ENCODE measurements around the gene FBXO8. TPM values are rescaled to one million over a fixed set of nuclear protein-coding genes. Genes with fewer than 3 reads are reported as not detected.
"Not testable (repeated sequence)": the region's sequence is repeated elsewhere in the genome, so short reads cannot be mapped to it uniquely, and the experiment has no call there.

The FBXO8 gene
- polyA plus RNA-seq, 2 of the 4 experiments (the other 2 are of a cell fraction): 10.3 to 19.5 TPM

- TF ChIP-seq POLR2A (IDR thresholded peaks at IDR 0.05; ENCODE audit: low read length): no peak
- no peak for TF ChIP-seq NPAS2 (CRISPR knock-in tag; IDR thresholded peaks at IDR 0.05; ENCODE audit: borderline replicate concordance)
- TF ChIP-seq RNF2 (IDR thresholded peaks at IDR 0.05; ENCODE audit: borderline replicate concordance, low read depth): no peak
- no peak for TF ChIP-seq RARB (CRISPR knock-in tag; IDR thresholded peaks at IDR 0.05)
- TF ChIP-seq POLR2AphosphoS2 (conservative IDR thresholded peaks at IDR 0.05; ENCODE audit: low read length): no peak
- TF ChIP-seq, protein P1, sequence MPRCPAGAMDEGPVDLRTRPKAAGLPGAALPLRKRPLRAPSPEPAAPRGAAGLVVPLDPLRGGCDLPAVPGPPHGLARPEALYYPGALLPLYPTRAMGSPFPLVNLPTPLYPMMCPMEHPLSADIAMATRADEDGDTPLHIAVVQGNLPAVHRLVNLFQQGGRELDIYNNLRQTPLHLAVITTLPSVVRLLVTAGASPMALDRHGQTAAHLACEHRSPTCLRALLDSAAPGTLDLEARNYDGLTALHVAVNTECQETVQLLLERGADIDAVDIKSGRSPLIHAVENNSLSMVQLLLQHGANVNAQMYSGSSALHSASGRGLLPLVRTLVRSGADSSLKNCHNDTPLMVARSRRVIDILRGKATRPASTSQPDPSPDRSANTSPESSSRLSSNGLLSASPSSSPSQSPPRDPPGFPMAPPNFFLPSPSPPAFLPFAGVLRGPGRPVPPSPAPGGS (IDR thresholded peaks at IDR 0.05): no peak
- TF ChIP-seq JUNB (IDR thresholded peaks at IDR 0.05): no peak
- no peak for TF ChIP-seq EHMT2 (IDR thresholded peaks at IDR 0.05; ENCODE audit: low read depth)
- no peak for TF ChIP-seq HES2 (IDR thresholded peaks at IDR 0.05)
- no peaks in the 10 kb centered on the region for H3K9me3 ChIP-seq
- ChIA-PET POLR2A (no interaction called here), CTCF (interaction anchor here (0.8 kb wide), 1 partner anchor 20 kb away, joined by 3 read pairs; the partner anchor contains the start of genes CEP44 and FBXO8)
- no peak for DNase-seq (ENCODE audit: low read depth in 1 of 2, low spot score in 1 of 2)
- H3K4me2 ChIP-seq: no peak overlapping the region
- H3K27ac ChIP-seq: no peak overlapping the region; a peak in 1 of 6 replicates
- H3K4me3 ChIP-seq: no peak overlapping the region
- peaks cover 37% of the 10 kb centered on the region for H3K4me1 ChIP-seq
- WGBS (ENCODE audit: missing lambda C conversion rate): 95% methylated on average over 3 of the region's 3 CpGs
- ATAC-seq: no peak
- FAIRE-seq: no peak
These were observed 20.1 kb downstream of the FBXO8 start for GRCh38 chr4:174263445-174263736.

DNA sequence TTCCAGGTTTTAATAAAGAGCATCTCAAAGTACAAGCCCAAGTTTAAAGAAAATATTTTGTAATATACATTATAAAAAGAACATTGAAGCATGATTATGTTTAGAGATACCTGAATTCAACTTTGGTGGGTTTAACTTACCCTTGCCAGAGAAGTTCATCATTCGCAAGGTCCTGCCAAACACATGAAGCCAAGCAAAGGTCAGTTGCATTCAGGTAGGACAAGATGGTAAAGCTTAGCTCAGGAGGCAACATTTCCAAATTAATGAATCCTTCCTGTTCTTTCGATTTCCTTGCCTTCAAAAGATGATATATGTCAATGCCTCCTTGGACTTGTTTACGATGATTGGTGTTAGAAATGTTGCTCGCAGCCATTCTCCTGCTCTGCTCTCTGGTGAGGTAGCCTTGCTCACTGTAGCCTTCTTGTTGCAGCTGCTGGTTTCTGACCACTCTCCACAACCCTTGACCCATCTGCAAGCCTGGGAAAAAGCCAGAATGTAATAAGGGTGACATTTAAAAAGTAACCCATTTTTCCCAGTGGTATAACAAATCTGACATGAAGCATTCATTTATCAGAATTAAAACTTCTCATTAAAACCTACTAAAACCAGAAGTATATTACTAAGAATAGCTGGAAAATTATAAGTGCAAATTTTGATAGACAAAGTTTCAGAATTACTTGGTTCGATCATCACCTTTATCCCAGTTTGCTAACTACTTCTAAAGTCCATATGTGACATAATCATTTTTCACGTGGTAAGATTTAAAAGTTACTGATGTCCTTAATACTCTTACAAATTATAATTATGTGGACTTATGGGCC, 20.6 kb downstream of the FBXO8 start:
- FAIRE-seq (no peak), DNase-seq (ENCODE audit: low read depth in 1 of 2, low spot score in 1 of 2) (no peak), ATAC-seq (no peak)
- H3K9me3 ChIP-seq: no peaks in the 10 kb centered on the region
- H3K27ac ChIP-seq: peak overlapping the region in 1 of 2 experiments; percentile 45; a peak in 1 of 6 replicates
- ChIA-PET CTCF (no interaction called here), POLR2A (no interaction called here)
- 84% methylated on average over 6 of the region's 6 CpGs for WGBS (ENCODE audit: missing lambda C conversion rate)
- H3K4me3 ChIP-seq: no peak overlapping the region
- H3K4me2 ChIP-seq: no peak overlapping the region
- H3K4me1 ChIP-seq: peaks cover 37% of the 10 kb centered on the region
- TF ChIP-seq POLR2AphosphoS2 (conservative IDR thresholded peaks at IDR 0.05; ENCODE audit: low read length): no peak
- TF ChIP-seq, protein P2, sequence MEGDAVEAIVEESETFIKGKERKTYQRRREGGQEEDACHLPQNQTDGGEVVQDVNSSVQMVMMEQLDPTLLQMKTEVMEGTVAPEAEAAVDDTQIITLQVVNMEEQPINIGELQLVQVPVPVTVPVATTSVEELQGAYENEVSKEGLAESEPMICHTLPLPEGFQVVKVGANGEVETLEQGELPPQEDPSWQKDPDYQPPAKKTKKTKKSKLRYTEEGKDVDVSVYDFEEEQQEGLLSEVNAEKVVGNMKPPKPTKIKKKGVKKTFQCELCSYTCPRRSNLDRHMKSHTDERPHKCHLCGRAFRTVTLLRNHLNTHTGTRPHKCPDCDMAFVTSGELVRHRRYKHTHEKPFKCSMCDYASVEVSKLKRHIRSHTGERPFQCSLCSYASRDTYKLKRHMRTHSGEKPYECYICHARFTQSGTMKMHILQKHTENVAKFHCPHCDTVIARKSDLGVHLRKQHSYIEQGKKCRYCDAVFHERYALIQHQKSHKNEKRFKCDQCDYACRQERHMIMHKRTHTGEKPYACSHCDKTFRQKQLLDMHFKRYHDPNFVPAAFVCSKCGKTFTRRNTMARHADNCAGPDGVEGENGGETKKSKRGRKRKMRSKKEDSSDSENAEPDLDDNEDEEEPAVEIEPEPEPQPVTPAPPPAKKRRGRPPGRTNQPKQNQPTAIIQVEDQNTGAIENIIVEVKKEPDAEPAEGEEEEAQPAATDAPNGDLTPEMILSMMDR (IDR thresholded peaks at IDR 0.05): no peak
- TF ChIP-seq SMC3 (IDR thresholded peaks at IDR 0.05): no peak
- no peak for TF ChIP-seq FOSL2 (IDR thresholded peaks at IDR 0.05)
- TF ChIP-seq FOSL2 (CRISPR knock-in tag; IDR thresholded peaks at IDR 0.05): no peak
- no peak for TF ChIP-seq FOXS1 (CRISPR knock-in tag; IDR thresholded peaks at IDR 0.05)
- no peak for TF ChIP-seq RAD21 (conservative IDR thresholded peaks at IDR 0.05 in 1 of 2, IDR thresholded peaks at IDR 0.05 in 1 of 2)
- TF ChIP-seq MYC (IDR thresholded peaks at IDR 0.05; ENCODE audit: borderline replicate concordance, low read length): no peak
- TF ChIP-seq CHD2 (IDR thresholded peaks at IDR 0.05; ENCODE audit: low read length, partially characterized antibody): no peak
- no peak for TF ChIP-seq CBX8 (IDR thresholded peaks at IDR 0.05)
- no peak for TF ChIP-seq CHD4 (IDR thresholded peaks at IDR 0.05; ENCODE audit: borderline replicate concordance)
- TF ChIP-seq CEBPB (IDR thresholded peaks at IDR 0.05): no peak

DNA sequence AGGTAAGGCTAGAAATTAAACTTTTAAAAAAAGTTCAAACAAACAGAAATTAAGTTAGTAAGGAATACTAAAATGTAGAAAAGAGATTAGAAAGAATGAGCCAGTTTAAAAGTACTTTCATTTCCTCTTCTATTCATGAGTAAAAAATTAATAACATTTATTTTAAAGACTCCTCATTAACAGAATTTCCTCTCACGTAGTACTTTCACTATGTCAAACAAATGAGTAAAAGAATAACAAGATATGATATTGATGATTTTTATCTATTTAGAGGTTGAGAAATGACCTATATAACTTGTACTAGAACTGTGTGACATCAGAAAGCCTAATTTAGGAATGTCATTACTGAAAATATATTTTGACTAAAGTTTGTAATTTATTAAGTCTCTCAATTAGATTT, 22.0 kb downstream of the FBXO8 start:
- peaks cover 49% of the 10 kb centered on the region for H3K4me1 ChIP-seq
- POLR2A ChIA-PET; ATAC-seq; H3K9me3 ChIP-seq; CTCF ChIA-PET; DNase-seq (ENCODE audit: low read depth in 1 of 2, low spot score in 1 of 2); H3K4me3 ChIP-seq; FAIRE-seq: not testable (repeated sequence)
- 55% methylated on average over 1 of the region's 1 CpG for WGBS (ENCODE audit: missing lambda C conversion rate)
- peak overlapping the region; percentile 78; the same call in 2 of the 3 replicates for H3K4me2 ChIP-seq
- peak overlapping the region in 1 of 2 experiments; percentile 74; a peak in 2 of 6 replicates for H3K27ac ChIP-seq
